T-helper 1 cell treated with Interleukin-12 subunit alpha and Interleukin-12 subunit beta and Interleukin-4 antibody, amounts not matched to agents 30 μg/mL and 1 μg/mL, for 36 hours (primary cell): ENCODE data around the gene TTC33.

Source experiments
- H3K27ac Mint-ChIP-seq: one replicate; pipeline ENCODE4 v1.8.0; 2021; ENCODE audit warnings: mild to moderate bottlenecking, mixed read lengths
- H3K27me3 Mint-ChIP-seq: one replicate; pipeline ENCODE4 v1.8.0; 2021; ENCODE audit warnings: low read depth, mixed read lengths
- H3K36me3 Mint-ChIP-seq: one replicate; pipeline ENCODE4 v1.8.0; 2021; ENCODE audit warnings: low read depth, mixed read lengths
- H3K4me1 Mint-ChIP-seq: one replicate; pipeline ENCODE4 v1.8.0; 2021; ENCODE audit warnings: low read depth, mixed read lengths
- H3K4me3 Mint-ChIP-seq: one replicate; pipeline ENCODE4 v1.8.0; 2021; ENCODE audit warnings: mild to moderate bottlenecking, moderate library complexity, mixed read lengths
- H3K9me3 Mint-ChIP-seq: one replicate; pipeline ENCODE4 v1.8.0; 2021; ENCODE audit warnings: mixed read lengths

TTC33 gene

GRCh38 chr5:40524677-40525076, 231.1 kb downstream of the TTC33 start:
- H3K4me3 Mint-ChIP-seq: no peak overlapping the region
- H3K36me3 Mint-ChIP-seq: no peaks in the 10 kb centered on the region
- H3K4me1 Mint-ChIP-seq: peaks cover 13% of the 10 kb centered on the region
- H3K27ac Mint-ChIP-seq: no peak overlapping the region
- no peaks in the 10 kb centered on the region for H3K27me3 Mint-ChIP-seq
- H3K9me3 Mint-ChIP-seq: no peaks in the 10 kb centered on the region

- H3K36me3 Mint-ChIP-seq: peaks cover 6% of the 10 kb centered on the region
- no peak overlapping the region for H3K4me3 Mint-ChIP-seq
- H3K4me1 Mint-ChIP-seq: peaks cover 6% of the 10 kb centered on the region
- H3K27ac Mint-ChIP-seq: no peak overlapping the region
- no peaks in the 10 kb centered on the region for H3K27me3 Mint-ChIP-seq
- peaks cover 12% of the 10 kb centered on the region for H3K9me3 Mint-ChIP-seq
Measured at GRCh38 chr5:40521925-40522324, 233.8 kb downstream of the TTC33 start.

- no peak overlapping the region for H3K27ac Mint-ChIP-seq
- peaks cover 6% of the 10 kb centered on the region for H3K36me3 Mint-ChIP-seq
- H3K9me3 Mint-ChIP-seq: peaks cover 13% of the 10 kb centered on the region
- no peaks in the 10 kb centered on the region for H3K27me3 Mint-ChIP-seq
- H3K4me1 Mint-ChIP-seq: peaks cover 7% of the 10 kb centered on the region
- H3K4me3 Mint-ChIP-seq: no peak overlapping the region
Measured at GRCh38 chr5:40521108-40521785, 234.5 kb downstream of the TTC33 start.

- H3K27ac Mint-ChIP-seq: no peak overlapping the region
Measured at GRCh38 chr5:40518485-40518917, 237.3 kb downstream of the TTC33 start.

GRCh38 chr5:40515476-40515875, 240.3 kb downstream of the TTC33 start:
- Mint-ChIP-seq H3K27ac (peak overlapping the region; percentile 34), H3K36me3 (peaks cover 13% of the 10 kb centered on the region), H3K9me3 (peaks cover 23% of the 10 kb centered on the region), H3K4me3 (peak overlapping the region; percentile 21), H3K27me3 (no peaks in the 10 kb centered on the region), H3K4me1 (peaks cover 23% of the 10 kb centered on the region)

More at GRCh38 chr5:40518485-40518917, 237.3 kb downstream of the TTC33 start:
- Mint-ChIP-seq H3K27me3 (no peaks in the 10 kb centered on the region), H3K4me3 (no peak overlapping the region), H3K9me3 (peaks cover 23% of the 10 kb centered on the region), H3K4me1 (peaks cover 23% of the 10 kb centered on the region), H3K36me3 (peaks cover 13% of the 10 kb centered on the region)

GRCh38 chr5:40514976-40515375, 240.8 kb downstream of the TTC33 start:
- Mint-ChIP-seq H3K4me1 (peaks cover 23% of the 10 kb centered on the region), H3K9me3 (peaks cover 23% of the 10 kb centered on the region), H3K27me3 (no peaks in the 10 kb centered on the region), H3K36me3 (peaks cover 13% of the 10 kb centered on the region), H3K27ac (peak overlapping the region; percentile 34), H3K4me3 (peak overlapping the region; percentile 21)

GRCh38 chr5:40511801-40512200, 244.0 kb downstream of the TTC33 start:
- Mint-ChIP-seq H3K4me1 (peaks cover 22% of the 10 kb centered on the region), H3K27ac (no peak overlapping the region), H3K4me3 (no peak overlapping the region)

GRCh38 chr5:40507095-40507494, 248.7 kb downstream of the TTC33 start:
- H3K9me3 Mint-ChIP-seq: no peaks in the 10 kb centered on the region
- peaks cover 2% of the 10 kb centered on the region for H3K36me3 Mint-ChIP-seq
- H3K4me1 Mint-ChIP-seq: peaks cover 5% of the 10 kb centered on the region
- no peak overlapping the region for H3K4me3 Mint-ChIP-seq
- H3K27ac Mint-ChIP-seq: no peak overlapping the region
- H3K27me3 Mint-ChIP-seq: no peaks in the 10 kb centered on the region

More at GRCh38 chr5:40511801-40512200, 244.0 kb downstream of the TTC33 start:
- Mint-ChIP-seq H3K27me3 (no peaks in the 10 kb centered on the region), H3K9me3 (peaks cover 11% of the 10 kb centered on the region), H3K36me3 (peaks cover 8% of the 10 kb centered on the region)

- Mint-ChIP-seq H3K9me3 (no peaks in the 10 kb centered on the region), H3K4me3 (no peak overlapping the region), H3K4me1 (peaks cover 5% of the 10 kb centered on the region), H3K36me3 (peaks cover 2% of the 10 kb centered on the region), H3K27me3 (no peaks in the 10 kb centered on the region), H3K27ac (no peak overlapping the region)
Measured at GRCh38 chr5:40505031-40505430, 250.7 kb downstream of the TTC33 start.

- Mint-ChIP-seq H3K4me3 (no peak overlapping the region), H3K9me3 (no peaks in the 10 kb centered on the region), H3K36me3 (peaks cover 2% of the 10 kb centered on the region), H3K27ac (no peak overlapping the region), H3K27me3 (no peaks in the 10 kb centered on the region), H3K4me1 (peaks cover 5% of the 10 kb centered on the region)
Measured at GRCh38 chr5:40503439-40503838, 252.3 kb downstream of the TTC33 start.

GRCh38 chr5:40502736-40503135, 253.0 kb downstream of the TTC33 start:
- no peaks in the 10 kb centered on the region for H3K9me3 Mint-ChIP-seq
- H3K4me1 Mint-ChIP-seq: peaks cover 5% of the 10 kb centered on the region
- H3K27me3 Mint-ChIP-seq: no peaks in the 10 kb centered on the region
- no peak overlapping the region for H3K4me3 Mint-ChIP-seq
- peaks cover 2% of the 10 kb centered on the region for H3K36me3 Mint-ChIP-seq
- no peak overlapping the region for H3K27ac Mint-ChIP-seq

- no peak overlapping the region for H3K27ac Mint-ChIP-seq
- H3K27me3 Mint-ChIP-seq: no peaks in the 10 kb centered on the region
- no peak overlapping the region for H3K4me3 Mint-ChIP-seq
- peaks cover 3% of the 10 kb centered on the region for H3K4me1 Mint-ChIP-seq
- H3K9me3 Mint-ChIP-seq: no peaks in the 10 kb centered on the region
- no peaks in the 10 kb centered on the region for H3K36me3 Mint-ChIP-seq
Measured at GRCh38 chr5:40501711-40502444, 253.9 kb downstream of the TTC33 start.

- Mint-ChIP-seq H3K27me3 (no peaks in the 10 kb centered on the region), H3K36me3 (no peaks in the 10 kb centered on the region), H3K9me3 (no peaks in the 10 kb centered on the region), H3K27ac (no peak overlapping the region), H3K4me1 (peaks cover 9% of the 10 kb centered on the region), H3K4me3 (no peak overlapping the region)
Measured at GRCh38 chr5:40499518-40500273, 256.1 kb downstream of the TTC33 start.

- Mint-ChIP-seq H3K27me3 (no peaks in the 10 kb centered on the region), H3K9me3 (no peaks in the 10 kb centered on the region), H3K36me3 (no peaks in the 10 kb centered on the region), H3K27ac (no peak overlapping the region), H3K4me1 (peaks cover 11% of the 10 kb centered on the region), H3K4me3 (no peak overlapping the region)
Measured at GRCh38 chr5:40499007-40499406, 256.8 kb downstream of the TTC33 start.
